GM12878 (cell line): ENCODE results near the gene PCED1A. TPM values are rescaled to one million over a fixed set of nuclear protein-coding genes. Genes with fewer than 3 reads are reported as not detected.

Source experiments
- ATAC-seq: fragments of 200-7000 bp; cut with Tn5 transposase; 3 replicates; pipeline ENCODE4 v1.9.1; 2020; ENCODE audit warnings: mild to moderate bottlenecking, moderate library complexity
- BruUV-seq: library from RNA; stranded (reverse); fragments of 400-500 nt; replicated peaks from 2 replicates; lab custom pipeline; 2021; lab: Mats Ljungman, UMichigan
- CTCF ChIA-PET: fragments of 300-600 bp; sonication (Branson Sonifier 250); formaldehyde crosslinking; extraction: SDS; loops from one replicate; lab custom pipeline; 2021; ENCODE audit warnings: inconsistent platforms; lab: Yijun Ruan, JAX
- POLR2A ChIA-PET: fragments of 350-600 bp; formaldehyde crosslinking; extraction: SDS; loops from one replicate; lab custom pipeline; 2021; ENCODE audit warnings: inconsistent platforms; lab: Charles Lee
- RAD21 ChIA-PET: fragments of 300-600 bp; sonication (Branson Sonifier 250); formaldehyde crosslinking; loops from one replicate; lab custom pipeline; 2023; ENCODE audit warnings: antibody characterized with exemption; ENCODE audit not compliant: unreplicated experiment; lab: Charles Lee
- SMC1A ChIA-PET: fragments of 300-600 bp; sonication (Branson Sonifier 250); formaldehyde crosslinking; loops from one replicate; lab custom pipeline; 2023; ENCODE audit not compliant: unreplicated experiment, uncharacterized antibody; lab: Charles Lee
- DNase-seq: peaks from one replicate; pipeline ENCODE4 v3.0.0-alpha.2; 2011; ENCODE audit warnings: low read depth, low spot score
- FAIRE-seq: peaks from 3 replicates; lab custom pipeline; 2011; peaks lifted over from hg19 to GRCh38; lab: Jason Lieb, UNC
- H2AFZ ChIP-seq: 2 replicates; pipeline ENCODE4 v1.6.0; 2011; ENCODE audit warnings: low read depth, low read length, control low read depth; ENCODE audit not compliant: control insufficient read depth
- H3K27ac ChIP-seq: 2 replicates; pipeline ENCODE4 v1.5.1; 2011; ENCODE audit warnings: control low read depth; ENCODE audit not compliant: control insufficient read depth, insufficient read depth
- H3K27me3 ChIP-seq, 2 experiments: replicated peaks in 1 of 2; 2 replicates each; pipeline versions ENCODE4 v1.6.0 to v1.6.1; 2011; ENCODE audit warnings: low read length in 1 of 2; ENCODE audit not compliant: control insufficient read depth in 2 of 2, insufficient read depth in 2 of 2
- H3K36me3 ChIP-seq, 2 experiments: 2 replicates each; pipeline ENCODE4 v1.5.1; 2011; ENCODE audit warnings: low read length in 1 of 2; ENCODE audit not compliant: control insufficient read depth in 2 of 2, insufficient read depth in 2 of 2
- H3K4me1 ChIP-seq: 2 replicates; pipeline ENCODE4 v1.6.1; 2011; ENCODE audit warnings: mild to moderate bottlenecking, low read length, moderate library complexity, mixed read lengths; ENCODE audit not compliant: control insufficient read depth, insufficient read depth
- H3K4me2 ChIP-seq: 2 replicates; pipeline ENCODE4 v1.6.0; 2011; ENCODE audit warnings: control low read depth; ENCODE audit not compliant: control insufficient read depth, insufficient read depth
- H3K4me3 ChIP-seq: fragments of 200-600 bp; sonication (generic); 2 replicates; pipeline ENCODE4 v1.5.1; 2016
- H3K79me2 ChIP-seq: 2 replicates; pipeline ENCODE4 v1.6.0; 2011; ENCODE audit warnings: low read length; ENCODE audit not compliant: control insufficient read depth, insufficient read depth
- H3K9ac ChIP-seq: 2 replicates; pipeline ENCODE4 v1.8.0; 2011; ENCODE audit warnings: low read length, control low read depth, mixed read lengths; ENCODE audit not compliant: control insufficient read depth, insufficient read depth
- H3K9me3 ChIP-seq: replicated peaks from 3 replicates; pipeline ENCODE4 v1.5.1; 2011; ENCODE audit warnings: mild to moderate bottlenecking, low read length; ENCODE audit not compliant: control insufficient read depth, insufficient read depth
- H4K20me1 ChIP-seq: 2 replicates; pipeline ENCODE4 v1.6.0; 2011; ENCODE audit not compliant: control insufficient read depth, insufficient read depth
- BHLHE40 ChIP-seq, 2 experiments: fragments of 450-650 bp in 1 of 2; IDR thresholded peaks; 2 replicates each; pipeline ENCODE4 v1.6.1; 2011 to 2017; ENCODE audit warnings: low read depth in 2 of 2, borderline replicate concordance in 1 of 2, improper control_type of control experiment in 1 of 2, low read length in 1 of 2, mild to moderate bottlenecking in 1 of 2
- BRCA1 ChIP-seq: IDR thresholded peaks from 2 replicates; pipeline ENCODE4 v1.6.1; 2011; ENCODE audit warnings: low read depth, low read length, improper control_type of control experiment
- CBFB ChIP-seq: IDR thresholded peaks from 2 replicates; pipeline ENCODE4 v1.6.1; 2016; ENCODE audit warnings: antibody characterized with exemption, low read depth
- GATAD2B ChIP-seq: fragments of 450-650 bp; conservative IDR thresholded peaks from 2 replicates; pipeline ENCODE4 v1.6.1; 2017; ENCODE audit warnings: low read depth, mild to moderate bottlenecking, moderate library complexity
- HDAC6 ChIP-seq: fragments of 200-600 bp; sonication (generic); IDR thresholded peaks from one replicate; pipeline ENCODE4 v1.8.0; 2017; ENCODE audit warnings: antibody characterized with exemption; ENCODE audit not compliant: unreplicated experiment
- IKZF2 ChIP-seq, 2 experiments: fragments of 450-650 bp; IDR thresholded peaks; 2 replicates each; pipeline ENCODE4 v1.6.1; 2017; ENCODE audit warnings: mild to moderate bottlenecking in 2 of 2, moderate library complexity in 2 of 2
- KLF5 ChIP-seq: fragments of 450-650 bp; IDR thresholded peaks from 2 replicates; pipeline ENCODE4 v1.6.1; 2014; ENCODE audit warnings: mild to moderate bottlenecking; ENCODE audit not compliant: partially characterized antibody
- MLLT1 ChIP-seq: fragments of 450-650 bp; IDR thresholded peaks from 2 replicates; pipeline ENCODE4 v1.6.1; 2016; ENCODE audit warnings: mild to moderate bottlenecking
- MXI1 ChIP-seq: fragments of 150-350 bp; IDR thresholded peaks from 2 replicates; pipeline ENCODE4 v1.6.1; 2011; ENCODE audit warnings: low read depth, mild to moderate bottlenecking, inconsistent platforms, low read length, improper control_type of control experiment
- NKRF ChIP-seq: fragments of 450-650 bp; conservative IDR thresholded peaks from 2 replicates; pipeline ENCODE4 v1.6.1; 2017; ENCODE audit warnings: mild to moderate bottlenecking, moderate library complexity
- YBX1 ChIP-seq: fragments of 450-650 bp; IDR thresholded peaks from 2 replicates; pipeline ENCODE4 v1.6.1; 2016; ENCODE audit warnings: antibody characterized with exemption
- WGBS: methylation state at CpG from one replicate; pipeline ENCODE4 v1.1.6; 2016; ENCODE audit warnings: low lambda C conversion rate; ENCODE audit not compliant: insufficient replicate concordance, insufficient coverage; ENCODE audit errors: missing lambda C conversion rate; 5-methylcytosine and 5-hydroxymethylcytosine counted together
- in situ Hi-C: fragments of 300-500 bp; cut with MboI; formaldehyde crosslinking; loops from 9 replicates; pipeline ENCODE4 v1.14.3; 2018; ENCODE audit warnings: mixed read lengths
- intact Hi-C: fragments of 100-400 bp; cut with micrococcal nuclease; formaldehyde crosslinking; loops from one replicate; pipeline ENCODE4 v1.14.2; 2022; ENCODE audit not compliant: unreplicated experiment
- polyA plus RNA-seq, 11 experiments: library from polyadenylated mRNA; depleted of rRNA in 4 of 11; unstranded in 6 of 11; stranded (reverse) in 5 of 11; fragments of >200 nt; fragmentation: Nextera tagmentation in 4 of 11; fragmentation: Illumina TruSeq in 1 of 11; extraction: Ambion mirVana in 4 of 11; extraction: Trizol in 1 of 11; gene quantifications; 1 replicate in 1 of 11; 2 replicates in 10 of 11; pipeline versions ENCODE4 v1.2.1 to v1.2.3, GENCODE V29; 2011 to 2016; ENCODE audit warnings: inconsistent platforms in 2 of 11, missing spikeins in 2 of 11, low read depth in 1 of 11
- total RNA-seq, 4 experiments: library from RNA; depleted of rRNA in 3 of 4; stranded (reverse); fragments of >200 nt in 3 of 4; fragmentation: Illumina TruSeq in 1 of 4; extraction: Trizol in 1 of 4; gene quantifications; 2 replicates each; pipeline versions ENCODE4 v1.2.1 to v1.2.3, GENCODE V29; 2013 to 2021

PCED1A gene
- total and polyA plus RNA-seq, 10 of the 15 experiments (the other 5 are each of a cell fraction or from before 2014, with no cell fraction given): 4.5 to 30.9 (median 12.0) TPM

GRCh38 chr20:2840967-2841531, 594 bp upstream of the PCED1A start:
- H3K9me3 ChIP-seq: no peaks in the 10 kb centered on the region
- SMC1A ChIA-PET: no interaction called here
- H3K27me3 ChIP-seq: no peaks in the 10 kb centered on the region
- 11% methylated on average over 32 of the region's 33 CpGs for WGBS
- H3K4me2 ChIP-seq: peak overlapping the region; percentile 68
- RAD21 ChIA-PET: no interaction called here
- DNase-seq: no peak
- FAIRE-seq: no peak
- TF ChIP-seq NKRF (peak; percentile 37; the same call in 1 of the 2 replicates), CBFB (no peak), BHLHE40 (IDR thresholded peaks at IDR 0.05; ENCODE audit: borderline replicate concordance in 1 of 2, low read depth in 2 of 2, low read length in 1 of 2) (no peak), MXI1 (0 out of 2 replicates have a peak, but pooled peaks have one; percentile 14), YBX1 (no peak), BRCA1 (no peak), IKZF2 (IDR thresholded peaks at IDR 0.05) (peak; percentile 23 to 37; a peak in 1 of 4 replicates), KLF5 (no peak), HDAC6 (peak; percentile 11), MLLT1 (peak; percentile 76; the same call in 1 of the 2 replicates), GATAD2B (0 out of 2 replicates have a peak, but pooled peaks have one; percentile 23)
- H4K20me1 ChIP-seq: no peaks in the 10 kb centered on the region
- in situ Hi-C loops: no loop called here
- CTCF ChIA-PET: interaction anchor here (0.7 kb wide), 1 partner anchor 271 kb away, joined by 3 read pairs; no protein-coding TSS in a partner anchor
- POLR2A ChIA-PET: interaction anchor here (0.6 to 1.3 kb wide), 4 partner anchors 30 to 189 kb away, joined by 3 to 4 read pairs (median 4); partner anchors contain the start of gene PTPRA
- H3K4me1 ChIP-seq: peaks cover 14% of the 10 kb centered on the region
- BruUV-seq: TSS peak; percentile 81
- H3K4me3 ChIP-seq: peak overlapping the region; percentile 99
- H3K27ac ChIP-seq: peak overlapping the region; percentile 64
- H3K9ac ChIP-seq: peak overlapping the region; percentile 82
- peak; percentile 59 for ATAC-seq
- peaks cover 6% of the 10 kb centered on the region; the same call in 1 of the 2 replicates for H3K79me2 ChIP-seq
- H2AFZ ChIP-seq: peak overlapping the region; percentile 98
- H3K36me3 ChIP-seq: no peaks in the 10 kb centered on the region
- intact Hi-C loops: loop anchor here (5.0 kb wide), 1 partner anchor 71 kb away; no protein-coding TSS in a partner anchor
